NT2/D1 (cell line): ENCODE measurements around the gene SMC4.

Experiments used
- SUZ12 ChIP-seq: IDR thresholded peaks from 2 replicates; pipeline ENCODE4 v1.6.1; 2011; ENCODE audit not compliant: insufficient read length, insufficient read depth; ENCODE audit errors: extremely low read depth
- YY1 ChIP-seq: IDR thresholded peaks from 2 replicates; pipeline ENCODE4 v1.6.1; 2011; ENCODE audit not compliant: insufficient read length, insufficient read depth
- ZNF274 ChIP-seq: IDR thresholded peaks from 2 replicates; pipeline ENCODE4 v1.6.1; 2011; ENCODE audit warnings: mild to moderate bottlenecking, low read depth, low read length

GRCh38 chr3:160475884-160476283, 76.4 kb downstream of the SMC4 start:
- TF ChIP-seq ZNF274 (no peak), YY1 (no peak), SUZ12 (no peak)
